Mesangial cell (primary cell): Measurements from ENCODE around the gene NUBP2. TPM values are rescaled to one million over a fixed set of nuclear protein-coding genes. Genes with fewer than 3 reads are reported as not detected.

Experiments
- total RNA-seq: library from RNA; depleted of rRNA; stranded (reverse); fragments of >200 nt; gene quantifications from 2 replicates; pipeline ENCODE4 v1.2.3, GENCODE V29; 2015

Gene NUBP2, protein sequence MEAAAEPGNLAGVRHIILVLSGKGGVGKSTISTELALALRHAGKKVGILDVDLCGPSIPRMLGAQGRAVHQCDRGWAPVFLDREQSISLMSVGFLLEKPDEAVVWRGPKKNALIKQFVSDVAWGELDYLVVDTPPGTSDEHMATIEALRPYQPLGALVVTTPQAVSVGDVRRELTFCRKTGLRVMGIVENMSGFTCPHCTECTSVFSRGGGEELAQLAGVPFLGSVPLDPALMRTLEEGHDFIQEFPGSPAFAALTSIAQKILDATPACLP
- total RNA-seq, result 86.8 and 113 TPM in 2 replicates

DNA sequence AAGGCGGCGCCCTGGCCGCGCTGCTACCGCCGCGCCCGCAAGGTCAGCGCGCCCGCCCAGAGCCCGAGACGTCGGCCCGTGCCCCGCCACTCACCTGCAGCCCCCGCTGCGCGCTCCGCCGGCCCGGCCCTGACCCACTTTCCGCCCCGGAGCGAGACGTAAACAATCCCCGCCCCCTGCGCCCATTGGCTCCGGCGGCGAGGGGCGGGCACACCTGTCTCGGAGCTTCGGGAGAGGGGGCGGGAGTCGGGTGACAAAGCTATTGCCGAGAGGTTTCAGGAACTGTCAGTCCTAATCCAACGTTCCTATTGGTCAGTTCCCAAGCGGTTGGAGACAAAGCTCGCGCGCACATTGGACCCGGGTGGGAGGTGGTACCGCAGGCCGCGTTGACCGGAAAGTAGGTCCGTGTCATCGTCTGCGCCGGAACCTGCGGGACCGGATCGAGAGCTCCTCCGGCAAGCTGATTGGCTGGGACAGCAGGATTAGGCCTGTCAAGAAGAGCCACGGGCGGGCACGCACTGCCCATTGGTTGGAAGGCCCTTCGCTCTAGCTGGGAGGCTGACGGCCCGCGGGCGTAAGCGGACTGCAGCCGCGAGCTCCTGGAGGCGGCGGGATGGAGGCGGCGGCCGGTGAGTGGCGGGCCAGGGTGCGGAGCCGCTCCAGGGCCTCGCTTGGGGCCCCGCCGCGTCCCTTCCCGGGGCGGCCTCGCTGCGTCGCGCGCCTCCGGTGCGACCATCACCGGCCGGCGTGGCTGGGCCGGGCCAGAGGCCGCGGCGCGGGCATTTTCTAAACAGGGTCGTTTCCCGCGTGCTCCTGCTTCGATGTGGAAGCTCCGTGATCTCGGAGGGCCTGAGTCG, at the start of gene NUBP2, which contains the start of gene SPSB3:
TSS of gene NUBP2 (plus strand) at position 553 of the 857 bp plus-strand sequence. CDS start at position 614, 61 bp downstream.
TSS of gene SPSB3 (minus strand) at position 164 of the 857 bp plus-strand sequence. CDS start 1,088 bp downstream, outside the sequence.

DNA sequence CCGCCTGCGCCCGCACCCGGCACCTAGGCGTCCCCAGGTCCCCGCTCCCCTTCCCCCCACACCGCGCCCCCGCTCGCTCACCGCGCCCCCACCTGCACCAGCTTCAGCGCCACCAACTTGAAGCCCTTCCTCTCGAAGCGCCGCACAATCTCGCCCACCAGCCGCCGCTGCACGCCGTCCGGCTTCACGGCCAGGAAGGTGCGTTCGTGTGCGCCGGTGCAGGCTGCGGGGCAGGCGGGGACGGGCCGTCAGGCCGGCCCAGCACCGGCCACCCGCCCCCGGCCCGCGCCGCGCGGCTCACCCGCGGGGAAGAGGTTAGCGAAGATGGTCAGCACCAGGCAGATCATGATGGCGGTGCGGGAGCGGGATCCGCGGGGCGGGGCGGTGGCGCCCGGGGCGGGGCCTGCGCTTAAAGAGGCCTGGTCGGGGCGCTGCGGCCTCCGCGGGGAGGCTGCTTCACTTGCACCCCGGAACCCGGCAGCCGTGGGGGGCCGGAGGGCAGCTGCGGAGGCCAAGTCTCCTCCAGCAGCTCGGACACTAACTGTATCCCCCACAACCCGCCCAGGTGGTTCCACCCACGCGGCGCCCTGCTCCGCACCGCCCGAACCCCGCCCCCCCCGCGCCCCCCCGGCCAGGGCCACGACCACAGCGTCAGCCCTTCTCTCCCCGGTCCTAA, 11.4 kb upstream of the NUBP2 start, which contains the start of gene NME3:
TSS of gene NME3 (minus strand) at position 356 of the 676 bp plus-strand sequence. CDS start at position 347, 9 bp downstream.

DNA sequence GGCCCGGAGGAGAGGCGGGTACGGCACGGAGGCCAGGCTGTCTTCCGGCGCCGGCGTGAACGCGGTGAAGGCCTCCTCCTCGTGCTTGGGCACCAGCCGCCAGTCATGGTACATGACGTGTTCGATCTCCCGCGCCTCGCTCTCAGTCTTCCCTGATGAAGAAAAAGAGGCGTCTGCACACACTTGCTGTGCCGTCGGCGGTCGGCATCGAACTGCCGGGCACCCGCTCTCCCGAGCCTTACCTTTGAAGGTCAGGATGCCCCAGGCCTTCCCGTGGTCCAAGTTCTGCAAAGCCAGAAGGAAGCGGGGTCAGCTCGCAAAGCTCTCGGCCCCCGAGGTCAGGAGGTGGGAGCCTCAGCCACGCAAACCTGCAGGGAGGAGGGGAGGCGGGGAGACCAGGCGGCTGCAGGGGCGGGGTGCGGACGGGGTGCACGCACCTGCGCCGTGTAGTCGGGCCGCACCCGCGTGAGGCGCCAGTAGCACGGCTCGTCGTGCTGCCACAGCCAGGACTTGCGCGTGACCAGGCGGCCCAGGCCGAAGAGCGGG, 10.3 kb upstream of the NUBP2 start, which contains the start of gene EME2:
TSS of gene EME2 (plus strand) at position 449 of the 546 bp plus-strand sequence. CDS start 418 bp downstream, outside the sequence.

DNA sequence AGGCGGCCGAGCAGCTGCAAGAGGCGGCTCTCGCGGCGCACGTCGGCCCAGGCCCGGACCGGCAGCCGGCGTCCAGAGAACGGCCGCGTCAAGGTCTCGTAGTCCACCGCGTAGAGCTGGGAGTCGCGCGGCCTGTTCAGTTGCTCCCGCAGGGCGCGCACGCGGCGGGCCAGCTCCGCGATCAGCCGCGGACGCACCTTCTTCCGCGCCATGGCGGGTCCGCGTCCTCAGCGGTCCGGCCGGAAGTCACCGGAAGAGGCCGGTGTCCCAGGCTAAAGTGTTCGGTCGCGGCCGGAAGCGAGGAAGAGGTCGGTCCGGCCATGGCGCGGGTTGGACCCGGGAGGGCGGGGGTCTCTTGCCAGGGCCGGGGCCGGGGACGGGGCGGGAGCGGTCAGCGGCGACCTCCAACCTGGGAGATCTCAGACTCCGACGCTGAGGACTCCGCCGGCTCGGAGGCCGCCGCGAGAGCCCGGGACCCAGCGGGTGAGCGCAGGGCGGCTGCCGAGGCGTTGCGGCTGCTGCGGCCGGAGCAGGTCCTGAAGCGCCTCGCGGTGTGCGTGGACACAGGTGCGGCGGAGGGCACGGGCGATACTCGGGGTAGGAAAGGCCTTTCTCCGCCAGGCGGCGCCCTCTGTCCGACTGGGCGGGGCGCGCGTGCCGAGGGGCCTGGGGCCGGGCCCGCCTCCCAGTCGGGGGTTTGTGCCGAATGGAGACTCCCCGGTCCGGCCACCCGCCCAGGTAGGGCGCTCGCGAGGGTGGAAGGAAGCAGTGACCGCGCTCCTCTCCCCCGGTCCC, 9.7 kb upstream of the NUBP2 start, which contains the start of gene MRPS34:
TSS of gene MRPS34 (minus strand) at position 227 of the 795 bp plus-strand sequence. CDS start at position 212, 15 bp downstream.

DNA sequence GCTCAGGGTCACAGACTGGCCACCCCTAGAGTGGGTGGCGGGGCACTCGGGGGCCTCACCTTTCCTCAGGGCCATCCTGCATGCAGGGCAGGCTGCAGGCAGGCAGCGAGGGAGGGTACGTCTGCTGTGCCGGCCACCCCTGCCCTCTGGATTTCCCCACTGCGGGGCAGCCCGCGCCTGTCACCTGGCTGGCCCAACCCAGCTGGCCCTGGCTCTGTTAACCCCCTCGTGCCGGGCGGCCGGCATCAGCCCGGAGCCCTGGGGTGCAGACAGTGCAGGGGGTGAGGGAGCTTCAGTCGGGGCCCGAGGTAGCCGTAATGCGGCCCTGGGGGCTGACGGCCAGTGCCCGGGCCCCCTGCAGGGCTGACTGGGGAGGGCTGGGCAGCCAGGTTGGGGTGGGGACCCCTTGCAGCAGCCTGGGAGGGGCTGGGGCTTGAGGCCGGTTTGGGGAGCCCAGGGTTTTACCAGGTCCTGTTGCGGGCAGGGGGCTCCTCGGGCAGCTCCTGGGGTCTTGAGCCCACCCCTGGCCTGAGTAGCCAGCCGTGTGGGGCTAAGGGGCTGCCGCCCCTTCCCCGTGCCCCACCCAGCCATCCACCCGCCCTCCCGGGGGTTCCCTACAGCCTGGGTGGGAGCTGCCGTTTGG, 10.9 kb downstream of the NUBP2 start, which contains the start of gene IGFALS:
TSS of gene IGFALS (minus strand) at position 128 of the 643 bp plus-strand sequence. CDS start at position 75, 53 bp downstream.

DNA sequence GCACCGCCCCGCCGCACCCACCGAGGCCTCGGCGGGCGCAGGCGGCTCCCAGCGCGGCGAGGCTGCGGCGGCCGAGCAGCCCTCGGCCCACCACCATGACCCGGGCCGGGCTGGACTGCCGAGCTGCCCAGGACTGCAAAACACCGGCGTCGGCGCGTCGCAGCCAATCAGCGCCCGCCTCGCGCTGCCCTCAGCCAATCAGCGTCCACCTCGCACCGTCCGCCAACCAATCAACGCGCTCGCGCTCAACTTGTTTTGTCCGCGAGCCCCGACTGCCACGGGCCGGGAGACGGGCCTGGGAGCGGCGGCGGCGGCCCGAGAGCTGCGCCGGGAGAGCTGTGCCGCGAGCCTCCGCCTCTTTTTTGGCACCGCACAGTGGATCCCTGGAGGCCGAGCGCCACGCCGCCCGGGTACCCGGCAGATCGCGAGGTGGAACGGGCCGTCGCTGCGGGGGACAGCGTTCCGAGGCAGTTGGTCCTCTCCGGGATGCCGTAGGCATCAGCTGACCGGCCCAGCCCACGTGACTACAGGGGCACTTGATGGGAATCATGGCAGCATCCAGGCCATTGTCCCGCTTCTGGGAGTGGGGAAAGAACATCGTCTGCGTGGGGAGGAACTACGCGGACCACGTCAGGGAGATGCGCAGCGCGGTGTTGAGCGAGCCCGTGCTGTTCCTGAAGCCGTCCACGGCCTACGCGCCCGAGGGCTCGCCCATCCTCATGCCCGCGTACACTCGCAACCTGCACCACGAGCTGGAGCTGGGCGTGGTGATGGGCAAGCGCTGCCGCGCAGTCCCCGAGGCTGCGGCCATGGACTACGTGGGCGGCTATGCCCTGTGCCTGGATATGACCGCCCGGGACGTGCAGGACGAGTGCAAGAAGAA, 44.2 kb downstream of the NUBP2 start, which contains the start of the genes FAHD1 and HAGH:
TSS of gene FAHD1 (plus strand) at position 516 of the 883 bp plus-strand sequence. CDS start at position 549, 33 bp downstream.
TSS of gene HAGH (minus strand) at position 135 of the 883 bp plus-strand sequence. CDS start at position 97, 38 bp downstream.

Other genes with a start within 250 kb of the NUBP2 start
- 1.6 and 4.4 TPM in 2 replicates for gene TMEM204, start 249.3 kb upstream of the NUBP2 start, total RNA-seq
- gene IFT140, start 170.9 kb upstream of the NUBP2 start, total RNA-seq, result 8.5 and 35.9 TPM in 2 replicates
- gene CRAMP1, start 170.6 kb upstream of the NUBP2 start, total RNA-seq, result 8.5 and 10.3 TPM in 2 replicates
- 119 and 173 TPM in 2 replicates for gene JPT2, start 104.7 kb upstream of the NUBP2 start, total RNA-seq
- gene MAPK8IP3, start 76.8 kb upstream of the NUBP2 start, total RNA-seq, result 25.1 and 61.5 TPM in 2 replicates
- 61.8 and 131 TPM in 2 replicates for gene NME3, start 11.4 kb upstream of the NUBP2 start, total RNA-seq
- 4.7 and 7.7 TPM in 2 replicates for gene EME2, start 10.2 kb upstream of the NUBP2 start, total RNA-seq
- 108 and 161 TPM in 2 replicates for gene MRPS34, start 9.8 kb upstream of the NUBP2 start, total RNA-seq
- gene SPSB3, start 389 bp upstream of the NUBP2 start, total RNA-seq, result 37.5 and 99.8 TPM in 2 replicates
- gene IGFALS, start 10.7 kb downstream of the NUBP2 start, total RNA-seq, result 0.25 TPM in 1 of 2 replicates, not detected in the other
- gene HAGH, start 43.9 kb downstream of the NUBP2 start, total RNA-seq, result 89.5 and 114 TPM in 2 replicates
- 77.9 and 83.8 TPM in 2 replicates for gene FAHD1, start 44.2 kb downstream of the NUBP2 start, total RNA-seq
- gene MEIOB, start 89.2 kb downstream of the NUBP2 start, total RNA-seq, result 3.6 and 3.8 TPM in 2 replicates
- gene HS3ST6, start 135.5 kb downstream of the NUBP2 start, total RNA-seq, result not detected in 2 replicates
- 20.5 and 27.7 TPM in 2 replicates for gene MSRB1, start 160.2 kb downstream of the NUBP2 start, total RNA-seq
- gene RPL3L, start 171.7 kb downstream of the NUBP2 start, total RNA-seq, result not detected in 2 replicates
- 334 and 388 TPM in 2 replicates for gene NDUFB10, start 176.6 kb downstream of the NUBP2 start, total RNA-seq
- gene RPS2, start 181.9 kb downstream of the NUBP2 start, total RNA-seq, result 4,197 and 4,785 TPM in 2 replicates
- 0.16 TPM in 1 of 2 replicates, not detected in the other for gene RNF151, start 183.9 kb downstream of the NUBP2 start, total RNA-seq
- 56.8 and 104 TPM in 2 replicates for gene TBL3, start 189.1 kb downstream of the NUBP2 start, total RNA-seq
- gene NOXO1, start 198.5 kb downstream of the NUBP2 start, total RNA-seq, result 0.25 TPM in 1 of 2 replicates, not detected in the other
- 31.9 and 34.9 TPM in 2 replicates for gene GFER, start 201.2 kb downstream of the NUBP2 start, total RNA-seq
- 4.6 and 10.0 TPM in 2 replicates for gene SYNGR3, start 207.0 kb downstream of the NUBP2 start, total RNA-seq
- 42.7 and 46.6 TPM in 2 replicates for gene ZNF598, start 226.9 kb downstream of the NUBP2 start, total RNA-seq
- gene NPW, start 236.8 kb downstream of the NUBP2 start, total RNA-seq, result 4.4 and 5.7 TPM in 2 replicates
- 60.3 and 91.9 TPM in 2 replicates for gene NHERF2, start 243.9 kb downstream of the NUBP2 start, total RNA-seq